PC-3 (cell line): ENCODE results near the gene GPR25. TPM values are rescaled to one million over a fixed set of nuclear protein-coding genes. Genes with fewer than 3 reads are reported as not detected.

ENCODE experiments used
- ATAC-seq: fragments of 200-7000 bp; cut with Tn5 transposase; 2 replicates; pipeline ENCODE4 v1.9.1; 2020; ENCODE audit warnings: mild to moderate bottlenecking, moderate library complexity
- BruUV-seq: library from RNA; stranded (reverse); fragments of 400-500 nt; replicated peaks from 2 replicates; lab custom pipeline; 2021; lab: Mats Ljungman, UMichigan
- CTCF ChIA-PET: fragments of 300-600 bp; sonication (Branson Sonifier 250); formaldehyde crosslinking; loops from one replicate; lab custom pipeline; 2022; ENCODE audit warnings: antibody characterized with exemption; lab: Charles Lee
- POLR2A ChIA-PET: fragments of 300-600 bp; sonication (Branson Sonifier 250); formaldehyde crosslinking; loops from one replicate; lab custom pipeline; 2022; ENCODE audit warnings: antibody characterized with exemption; ENCODE audit not compliant: unreplicated experiment; lab: Charles Lee
- DNase-seq: peaks from one replicate; pipeline ENCODE4 v3.0.0-alpha.2; 2015
- H2AFZ ChIP-seq: fragments of 300-600 bp; sonication (generic); 2 replicates; pipeline ENCODE4 v1.6.0; 2016; ENCODE audit warnings: antibody characterized with exemption, low read length
- H3F3A ChIP-seq: fragments of 300-600 bp; sonication (generic); one replicate; pipeline ENCODE4 v1.6.0; 2017; ENCODE audit warnings: antibody characterized with exemption, low read length, control low read depth, mild to moderate bottlenecking; ENCODE audit not compliant: unreplicated experiment
- H3K27ac ChIP-seq: fragments of 300-600 bp; sonication (generic); 2 replicates; pipeline ENCODE4 v1.5.1; 2016; ENCODE audit warnings: mild to moderate bottlenecking, low read length
- H3K27me3 ChIP-seq: fragments of 300-600 bp; sonication (generic); 2 replicates; pipeline ENCODE4 v1.6.1; 2016; ENCODE audit warnings: low read length, mixed read lengths
- H3K36me3 ChIP-seq: fragments of 300-600 bp; sonication (generic); 2 replicates; pipeline ENCODE4 v1.6.1; 2016; ENCODE audit warnings: low read depth, mixed run types, low read length, mixed read lengths
- H3K4me1 ChIP-seq: fragments of 300-600 bp; sonication (generic); 2 replicates; pipeline ENCODE4 v1.5.1; 2016; ENCODE audit warnings: low read length; ENCODE audit not compliant: insufficient read depth
- H3K4me2 ChIP-seq: fragments of 300-600 bp; sonication (generic); 2 replicates; pipeline ENCODE4 v1.6.0; 2016; ENCODE audit warnings: low read length
- H3K4me3 ChIP-seq: fragments of 300-600 bp; sonication (generic); 2 replicates; pipeline ENCODE4 v1.5.1; 2016; ENCODE audit warnings: mild to moderate bottlenecking, low read length, mixed read lengths
- H3K79me2 ChIP-seq: fragments of 300-600 bp; sonication (generic); 2 replicates; pipeline ENCODE4 v1.6.1; 2017; ENCODE audit warnings: low read length, mixed read lengths
- H3K9ac ChIP-seq: fragments of 300-600 bp; sonication (generic); 2 replicates; pipeline ENCODE4 v1.6.0; 2016; ENCODE audit warnings: mild to moderate bottlenecking, low read length
- H3K9me2 ChIP-seq: fragments of 300-600 bp; sonication (generic); replicated peaks from 2 replicates; pipeline ENCODE4 v1.6.1; 2016; ENCODE audit warnings: mixed run types, low read length, mixed read lengths
- H3K9me3 ChIP-seq: fragments of 300-600 bp; sonication (generic); 2 replicates; pipeline ENCODE4 v1.6.1; 2016; ENCODE audit warnings: low read length, mixed read lengths
- H4K20me1 ChIP-seq: fragments of 300-600 bp; sonication (generic); 2 replicates; pipeline ENCODE4 v1.6.1; 2016; ENCODE audit warnings: low read length, mixed read lengths
- EZH2 ChIP-seq: fragments of 300-600 bp; sonication (generic); IDR thresholded peaks from one replicate; pipeline ENCODE4 v1.6.1; 2017; ENCODE audit warnings: antibody characterized with exemption, mild to moderate bottlenecking, low read length; ENCODE audit not compliant: unreplicated experiment
- EZH2phosphoT487 ChIP-seq: fragments of 300-600 bp; sonication (generic); IDR thresholded peaks from 2 replicates; pipeline ENCODE4 v1.6.1; 2018; ENCODE audit warnings: mild to moderate bottlenecking, antibody characterized with exemption, low read length, borderline replicate concordance
- intact Hi-C: fragments of 100-400 bp; cut with micrococcal nuclease; formaldehyde crosslinking; loops from 2 replicates; pipeline ENCODE4 v1.9.0; 2023
- total RNA-seq: library from RNA; depleted of rRNA; stranded (reverse); fragments of >200 nt; gene quantifications from 2 replicates; pipeline ENCODE4 v1.2.3, GENCODE V29; 2014
- TF ChIP-seq, protein P1 (sequence below): fragments of 300-600 bp; sonication (generic); conservative IDR thresholded peaks from 2 replicates; pipeline ENCODE4 v1.5.1; 2017; ENCODE audit warnings: antibody characterized with exemption, low read depth, mild to moderate bottlenecking, low read length

Gene GPR25
- total RNA-seq, 1 experiment from 2014 or later = not detected

DNA sequence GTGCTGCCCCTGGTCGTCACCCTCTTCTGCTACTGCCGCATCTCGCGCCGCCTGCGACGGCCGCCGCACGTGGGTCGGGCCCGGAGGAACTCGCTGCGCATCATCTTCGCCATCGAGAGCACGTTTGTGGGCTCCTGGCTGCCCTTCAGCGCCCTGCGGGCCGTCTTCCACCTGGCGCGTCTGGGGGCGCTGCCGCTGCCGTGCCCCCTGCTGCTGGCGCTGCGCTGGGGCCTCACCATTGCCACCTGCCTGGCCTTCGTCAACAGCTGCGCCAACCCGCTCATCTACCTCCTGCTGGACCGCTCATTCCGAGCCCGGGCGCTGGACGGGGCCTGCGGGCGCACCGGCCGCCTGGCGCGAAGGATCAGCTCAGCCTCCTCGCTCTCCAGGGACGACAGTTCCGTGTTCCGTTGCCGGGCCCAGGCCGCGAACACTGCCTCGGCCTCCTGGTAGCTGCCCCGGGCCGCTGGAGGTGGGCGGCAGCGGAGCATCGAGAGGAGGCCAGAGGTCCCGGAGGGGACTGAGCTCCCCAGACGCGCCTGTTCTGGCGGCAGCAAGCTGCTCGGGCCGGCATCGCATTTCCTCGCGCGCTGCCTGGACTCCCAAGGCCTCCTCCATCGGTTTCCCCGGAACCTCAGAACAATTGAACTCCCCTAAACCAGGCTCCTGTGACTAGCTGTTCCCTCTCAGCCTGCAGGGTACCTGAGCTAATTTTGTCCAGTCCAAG lies 1.1 kb downstream of the GPR25 start:
- Histone ChIP-seq H3K9me2 (no peaks in the 10 kb centered on the region), H3K4me3 (no peak overlapping the region), H3K27ac (no peak overlapping the region), H3K4me2 (no peak overlapping the region), H3K9me3 (no peaks in the 10 kb centered on the region), H3K79me2 (no peaks in the 10 kb centered on the region), H3K36me3 (no peaks in the 10 kb centered on the region), H3F3A (no peaks in the 10 kb centered on the region), H4K20me1 (no peaks in the 10 kb centered on the region), H3K9ac (no peak overlapping the region), H3K4me1 (no peaks in the 10 kb centered on the region), H2AFZ (no peak overlapping the region), H3K27me3 (peaks cover 68% of the 10 kb centered on the region)
- CTCF ChIA-PET = no interaction called here
- POLR2A ChIA-PET = no interaction called here
- no peak for ATAC-seq
- no peak for DNase-seq
- no TSS peak for BruUV-seq
- intact Hi-C loops = no loop called here
- TF ChIP-seq, protein P1, sequence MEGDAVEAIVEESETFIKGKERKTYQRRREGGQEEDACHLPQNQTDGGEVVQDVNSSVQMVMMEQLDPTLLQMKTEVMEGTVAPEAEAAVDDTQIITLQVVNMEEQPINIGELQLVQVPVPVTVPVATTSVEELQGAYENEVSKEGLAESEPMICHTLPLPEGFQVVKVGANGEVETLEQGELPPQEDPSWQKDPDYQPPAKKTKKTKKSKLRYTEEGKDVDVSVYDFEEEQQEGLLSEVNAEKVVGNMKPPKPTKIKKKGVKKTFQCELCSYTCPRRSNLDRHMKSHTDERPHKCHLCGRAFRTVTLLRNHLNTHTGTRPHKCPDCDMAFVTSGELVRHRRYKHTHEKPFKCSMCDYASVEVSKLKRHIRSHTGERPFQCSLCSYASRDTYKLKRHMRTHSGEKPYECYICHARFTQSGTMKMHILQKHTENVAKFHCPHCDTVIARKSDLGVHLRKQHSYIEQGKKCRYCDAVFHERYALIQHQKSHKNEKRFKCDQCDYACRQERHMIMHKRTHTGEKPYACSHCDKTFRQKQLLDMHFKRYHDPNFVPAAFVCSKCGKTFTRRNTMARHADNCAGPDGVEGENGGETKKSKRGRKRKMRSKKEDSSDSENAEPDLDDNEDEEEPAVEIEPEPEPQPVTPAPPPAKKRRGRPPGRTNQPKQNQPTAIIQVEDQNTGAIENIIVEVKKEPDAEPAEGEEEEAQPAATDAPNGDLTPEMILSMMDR = no peak
- no peak for TF ChIP-seq EZH2phosphoT487
- TF ChIP-seq EZH2 = no peak

DNA sequence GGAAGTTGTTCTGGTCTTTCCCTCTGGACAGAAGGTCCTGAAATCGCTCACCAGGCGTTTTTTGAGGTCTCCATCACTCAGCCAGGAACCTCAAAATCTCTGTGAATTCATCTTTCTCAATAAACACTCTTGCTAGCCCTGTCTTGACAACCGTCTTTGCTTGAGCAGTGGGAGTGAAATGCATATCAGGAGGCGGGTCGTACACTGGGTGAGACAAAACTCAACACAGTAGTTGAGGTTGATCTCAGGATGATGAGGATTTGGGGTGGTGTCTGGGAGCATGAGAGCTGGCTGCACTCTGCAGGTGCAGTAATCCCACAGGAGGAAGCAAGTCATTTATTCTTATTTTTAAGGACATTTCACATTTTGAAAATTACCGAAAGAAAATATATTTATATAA lies 1.9 kb downstream of the GPR25 start:
- H4K20me1 ChIP-seq = no peaks in the 10 kb centered on the region
- H3F3A ChIP-seq = no peaks in the 10 kb centered on the region
- H3K4me2 ChIP-seq = no peak overlapping the region
- H3K4me3 ChIP-seq = no peak overlapping the region
- BruUV-seq = no TSS peak
- no peaks in the 10 kb centered on the region for H3K36me3 ChIP-seq
- no peak overlapping the region for H2AFZ ChIP-seq
- ChIA-PET CTCF (no interaction called here), POLR2A (no interaction called here)
- DNase-seq = no peak
- TF ChIP-seq EZH2 (no peak), EZH2phosphoT487 (no peak)
- TF ChIP-seq, protein P1 = no peak
- intact Hi-C loops = no loop called here
- H3K9me2 ChIP-seq = no peaks in the 10 kb centered on the region
- no peak for ATAC-seq
- no peaks in the 10 kb centered on the region for H3K4me1 ChIP-seq
- H3K27me3 ChIP-seq = peaks cover 64% of the 10 kb centered on the region
- H3K27ac ChIP-seq = no peak overlapping the region
- H3K9me3 ChIP-seq = no peaks in the 10 kb centered on the region
- no peaks in the 10 kb centered on the region for H3K79me2 ChIP-seq
- no peak overlapping the region for H3K9ac ChIP-seq

DNA sequence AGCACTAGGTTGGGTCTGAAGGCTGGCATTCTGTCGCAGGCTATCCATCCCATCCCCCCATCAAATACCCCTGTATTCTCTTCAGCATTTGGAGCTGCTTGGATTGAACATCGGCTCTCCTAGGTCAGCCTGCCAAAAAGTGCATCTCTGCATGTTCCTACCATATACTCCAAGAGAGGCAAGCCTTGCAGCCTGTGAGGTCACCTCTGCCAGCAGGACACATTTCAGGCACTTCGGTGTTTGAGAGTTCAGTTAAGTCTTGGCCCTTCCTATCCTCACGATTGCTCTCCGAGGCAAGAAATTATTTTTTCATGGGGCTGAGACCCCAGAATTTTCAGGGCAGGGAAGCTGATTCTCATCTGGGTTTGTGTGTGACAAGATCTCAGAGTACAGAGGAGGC lies 2.6 kb downstream of the GPR25 start:
- Histone ChIP-seq H3K4me2 (no peak overlapping the region), H3K9me3 (no peaks in the 10 kb centered on the region), H2AFZ (no peak overlapping the region), H3K79me2 (no peaks in the 10 kb centered on the region), H3K9me2 (no peaks in the 10 kb centered on the region), H3K4me1 (no peaks in the 10 kb centered on the region), H3K27me3 (peaks cover 65% of the 10 kb centered on the region), H3K9ac (no peak overlapping the region), H4K20me1 (no peaks in the 10 kb centered on the region), H3K27ac (no peak overlapping the region), H3K4me3 (no peak overlapping the region), H3F3A (no peaks in the 10 kb centered on the region), H3K36me3 (no peaks in the 10 kb centered on the region)
- DNase-seq (no peak), ATAC-seq (no peak)
- intact Hi-C loops = no loop called here
- TF ChIP-seq, protein P1 = no peak
- TF ChIP-seq EZH2phosphoT487 (no peak), EZH2 (no peak)
- POLR2A ChIA-PET = no interaction called here
- no TSS peak for BruUV-seq
- CTCF ChIA-PET = no interaction called here
